Forelimb muscle (tissue), 1 donor: Measurements from ENCODE around the gene GPR137B. TPM values are rescaled to one million over a fixed set of nuclear protein-coding genes. Genes with fewer than 3 reads are reported as not detected.
"Not testable (repeated sequence)": the region's sequence is repeated elsewhere in the genome, so short reads cannot be mapped to it uniquely, and the experiment has no call there.

Source experiments
- DNase-seq: peaks from one replicate; pipeline ENCODE4 v3.0.0-alpha.2; 2013; ENCODE audit warnings: low read depth
- polyA plus RNA-seq: library from polyadenylated mRNA; unstranded; fragments of 120-200 nt; gene quantifications from one replicate; pipeline ENCODE4 v1.2.1, GENCODE V29; 2013; ENCODE audit not compliant: insufficient read length

GPR137B gene
- polyA plus RNA-seq, 1 donor = 3.7 TPM

GRCh38 chr1:236161230-236161629 lies 18.9 kb downstream of the GPR137B start:
- no peak for DNase-seq

- DNase-seq = not testable (repeated sequence)
These were observed 19.4 kb downstream of the GPR137B start for GRCh38 chr1:236161755-236162154.

GRCh38 chr1:236163463-236164153 lies 21.3 kb downstream of the GPR137B start:
- DNase-seq = no peak

GRCh38 chr1:236164273-236164672 lies 21.9 kb downstream of the GPR137B start:
- no peak for DNase-seq

- DNase-seq = no peak
These were observed 23.1 kb downstream of the GPR137B start for GRCh38 chr1:236165238-236165981.

GRCh38 chr1:236166041-236166440 lies 23.7 kb downstream of the GPR137B start:
- no peak for DNase-seq

GRCh38 chr1:236167154-236167553 lies 24.8 kb downstream of the GPR137B start:
- no peak for DNase-seq

- no peak for DNase-seq
These were observed 25.2 kb downstream of the GPR137B start for GRCh38 chr1:236167578-236167977.

GRCh38 chr1:236168716-236169429 lies 26.5 kb downstream of the GPR137B start:
- no peak for DNase-seq

GRCh38 chr1:236172041-236172579 lies 29.8 kb downstream of the GPR137B start:
- no peak for DNase-seq

GRCh38 chr1:236173174-236173767 lies 30.9 kb downstream of the GPR137B start:
- DNase-seq = no peak

GRCh38 chr1:236175642-236176336 lies 33.5 kb downstream of the GPR137B start:
- DNase-seq = no peak

- DNase-seq = no peak
These were observed 34.3 kb downstream of the GPR137B start for GRCh38 chr1:236176337-236177336.

- DNase-seq = no peak
These were observed 37.3 kb downstream of the GPR137B start for GRCh38 chr1:236179634-236180033.

GRCh38 chr1:236181059-236181458 lies 38.7 kb downstream of the GPR137B start:
- no peak for DNase-seq

GRCh38 chr1:236185687-236186086 lies 43.3 kb downstream of the GPR137B start:
- DNase-seq = no peak

GRCh38 chr1:236186471-236186870 lies 44.1 kb downstream of the GPR137B start:
- DNase-seq = not testable (repeated sequence)

GRCh38 chr1:236188084-236188483 lies 45.7 kb downstream of the GPR137B start:
- DNase-seq = not testable (repeated sequence)

- no peak for DNase-seq
These were observed 50.8 kb downstream of the GPR137B start for GRCh38 chr1:236193184-236193583.

- DNase-seq = no peak
These were observed 58.6 kb downstream of the GPR137B start for GRCh38 chr1:236200925-236201324.
